MM.1S (cell line): ENCODE measurements around the gene USP12.

Source experiments
- DNase-seq: peaks from one replicate; pipeline ENCODE4 v3.0.0-alpha.2; 2015
- H2AFZ ChIP-seq: fragments of 300-600 bp; sonication (generic); 2 replicates; pipeline ENCODE4 v1.6.0; 2016; ENCODE audit warnings: antibody characterized with exemption, low read length
- H3F3A ChIP-seq: fragments of 300-600 bp; sonication (generic); 2 replicates; pipeline ENCODE4 v1.6.1; 2016; ENCODE audit warnings: mild to moderate bottlenecking, antibody characterized with exemption, low read length, moderate library complexity, mixed read lengths; ENCODE audit not compliant: insufficient read depth
- H3K27ac ChIP-seq: fragments of 300-600 bp; sonication (generic); 2 replicates; pipeline ENCODE4 v1.5.1; 2016; ENCODE audit warnings: mild to moderate bottlenecking, low read length
- H3K27me3 ChIP-seq: fragments of 300-600 bp; sonication (generic); replicated peaks from 2 replicates; pipeline ENCODE4 v1.6.0; 2016; ENCODE audit warnings: low read length; ENCODE audit not compliant: insufficient read depth
- H3K36me3 ChIP-seq: fragments of 300-600 bp; sonication (generic); replicated peaks from 2 replicates; pipeline ENCODE4 v1.6.1; 2016; ENCODE audit warnings: mild to moderate bottlenecking, low read length, mixed read lengths; ENCODE audit not compliant: insufficient read depth
- H3K4me1 ChIP-seq: fragments of 300-600 bp; sonication (generic); 2 replicates; pipeline ENCODE4 v1.6.1; 2016; ENCODE audit warnings: low read length, mixed read lengths
- H3K4me2 ChIP-seq: fragments of 300-600 bp; sonication (generic); 2 replicates; pipeline ENCODE4 v1.6.0; 2016; ENCODE audit warnings: low read depth, low read length
- H3K4me3 ChIP-seq: fragments of 300-600 bp; sonication (generic); 2 replicates; pipeline ENCODE4 v1.5.1; 2016; ENCODE audit warnings: low read length, mixed read lengths
- H3K79me2 ChIP-seq: fragments of 300-600 bp; sonication (generic); 2 replicates; pipeline ENCODE4 v1.6.1; 2016; ENCODE audit warnings: mixed run types, low read length, mixed read lengths
- H3K9ac ChIP-seq: fragments of 300-600 bp; sonication (generic); 2 replicates; pipeline ENCODE4 v1.6.1; 2016; ENCODE audit warnings: low read length, mixed read lengths
- H3K9me2 ChIP-seq: fragments of 300-600 bp; sonication (generic); replicated peaks from 2 replicates; pipeline ENCODE4 v1.6.1; 2016; ENCODE audit warnings: mild to moderate bottlenecking, low read length, mixed read lengths; ENCODE audit not compliant: insufficient read depth
- H3K9me3 ChIP-seq: fragments of 300-600 bp; sonication (generic); replicated peaks from 2 replicates; pipeline ENCODE4 v1.6.1; 2016; ENCODE audit warnings: mild to moderate bottlenecking, low read length, mixed read lengths; ENCODE audit not compliant: insufficient read depth
- H4K20me1 ChIP-seq: fragments of 300-600 bp; sonication (generic); 2 replicates; pipeline ENCODE4 v1.6.1; 2016; ENCODE audit warnings: mild to moderate bottlenecking, low read length, moderate library complexity, mixed read lengths; ENCODE audit not compliant: insufficient read depth
- CTCF ChIP-seq: fragments of 300-600 bp; sonication (generic); IDR thresholded peaks from 2 replicates; pipeline ENCODE4 v1.5.1; 2016; ENCODE audit warnings: antibody characterized with exemption, low read length, mixed read lengths
- EZH2 ChIP-seq: fragments of 300-600 bp; sonication (generic); optimal IDR thresholded peaks from 2 replicates; pipeline ENCODE3; 2017; ENCODE audit warnings: low read depth, mild to moderate bottlenecking, antibody characterized with exemption, low read length, mixed read lengths
- EZH2phosphoT487 ChIP-seq: fragments of 300-600 bp; sonication (generic); IDR thresholded peaks from 2 replicates; pipeline ENCODE4 v1.6.1; 2018; ENCODE audit warnings: antibody characterized with exemption, low read length

The USP12 gene

DNA sequence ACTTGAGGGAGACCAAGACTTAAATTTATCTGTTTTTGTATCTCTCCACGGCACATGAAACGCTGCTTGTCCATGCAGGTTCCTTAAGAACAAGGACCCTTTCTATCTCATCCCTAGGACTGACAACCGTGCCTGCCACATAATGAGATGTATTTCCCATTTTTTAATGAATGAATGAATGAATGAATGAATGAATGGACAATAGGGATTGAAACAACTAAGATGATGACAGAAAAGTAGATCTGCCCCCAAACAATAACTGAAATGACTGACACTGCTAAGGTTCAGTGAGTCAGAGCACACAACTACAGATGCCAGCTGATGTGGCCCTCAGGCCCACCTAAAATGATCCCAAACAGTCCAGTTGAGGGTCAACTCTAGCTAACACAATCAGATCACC, 69.8 kb downstream of the USP12 start:
- H3K4me3 ChIP-seq, result no peak overlapping the region
- no peaks in the 10 kb centered on the region for H3K79me2 ChIP-seq
- H3K9me3 ChIP-seq, result no peaks in the 10 kb centered on the region
- H3K9ac ChIP-seq, result no peak overlapping the region
- H4K20me1 ChIP-seq, result no peaks in the 10 kb centered on the region
- no peaks in the 10 kb centered on the region for H3F3A ChIP-seq
- no peaks in the 10 kb centered on the region for H3K36me3 ChIP-seq
- H3K27me3 ChIP-seq, result no peaks in the 10 kb centered on the region
- no peaks in the 10 kb centered on the region for H3K9me2 ChIP-seq
- TF ChIP-seq EZH2phosphoT487, result no peak
- H3K4me2 ChIP-seq, result no peak overlapping the region
- H2AFZ ChIP-seq, result no peak overlapping the region
- no peak overlapping the region for H3K27ac ChIP-seq
- DNase-seq, result no peak
- H3K4me1 ChIP-seq, result no peaks in the 10 kb centered on the region

GRCh38 chr13:27101289-27101688, 70.3 kb downstream of the USP12 start:
- no peaks in the 10 kb centered on the region for H3F3A ChIP-seq
- H2AFZ ChIP-seq, result no peak overlapping the region
- no peaks in the 10 kb centered on the region for H3K4me1 ChIP-seq
- no peak for DNase-seq
- no peaks in the 10 kb centered on the region for H3K27me3 ChIP-seq
- H3K4me3 ChIP-seq, result no peak overlapping the region
- TF ChIP-seq EZH2, result no peak
- no peak for TF ChIP-seq EZH2phosphoT487
- TF ChIP-seq CTCF, result no peak
- H3K9ac ChIP-seq, result no peak overlapping the region
- H3K27ac ChIP-seq, result no peak overlapping the region
- H3K36me3 ChIP-seq, result no peaks in the 10 kb centered on the region
- H3K4me2 ChIP-seq, result no peak overlapping the region
- no peaks in the 10 kb centered on the region for H3K9me2 ChIP-seq
- no peaks in the 10 kb centered on the region for H3K9me3 ChIP-seq
- no peaks in the 10 kb centered on the region for H4K20me1 ChIP-seq
- H3K79me2 ChIP-seq, result no peaks in the 10 kb centered on the region

GRCh38 chr13:27097691-27098090, 73.9 kb downstream of the USP12 start:
- H3K9me2 ChIP-seq, result no peaks in the 10 kb centered on the region
- no peaks in the 10 kb centered on the region for H3F3A ChIP-seq
- H2AFZ ChIP-seq, result no peak overlapping the region
- no peak overlapping the region for H3K4me2 ChIP-seq
- H3K4me1 ChIP-seq, result no peaks in the 10 kb centered on the region
- no peak overlapping the region for H3K4me3 ChIP-seq
- no peaks in the 10 kb centered on the region for H3K36me3 ChIP-seq
- no peaks in the 10 kb centered on the region for H3K27me3 ChIP-seq
- no peak for TF ChIP-seq EZH2
- TF ChIP-seq EZH2phosphoT487, result no peak
- TF ChIP-seq CTCF, result no peak
- H3K9me3 ChIP-seq, result no peaks in the 10 kb centered on the region
- H3K79me2 ChIP-seq, result no peaks in the 10 kb centered on the region
- DNase-seq, result no peak
- no peaks in the 10 kb centered on the region for H4K20me1 ChIP-seq
- no peak overlapping the region for H3K27ac ChIP-seq
- H3K9ac ChIP-seq, result no peak overlapping the region

DNA sequence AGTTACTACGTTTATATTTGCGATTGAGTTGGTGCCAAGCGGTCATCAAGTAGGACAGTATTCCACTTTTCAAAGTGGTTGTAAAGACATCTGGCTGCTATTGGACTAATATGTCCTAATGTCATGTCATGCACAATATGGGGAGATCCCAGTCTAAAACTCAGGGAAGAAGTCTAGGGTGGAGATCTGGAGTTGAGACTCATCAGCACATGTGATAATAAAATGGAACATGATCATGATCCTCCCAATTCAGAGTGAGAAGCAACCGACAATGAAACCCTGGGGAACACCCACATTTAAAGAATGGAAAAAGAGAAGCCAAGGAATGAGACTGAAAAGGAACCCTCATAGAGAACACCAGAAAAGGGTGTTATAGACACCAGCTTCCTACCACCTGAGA, 80.2 kb downstream of the USP12 start:
- Histone ChIP-seq H3K27ac (no peak overlapping the region), H3K9me2 (no peaks in the 10 kb centered on the region), H3K4me3 (no peak overlapping the region), H3K27me3 (no peaks in the 10 kb centered on the region), H3K9ac (no peak overlapping the region), H3K36me3 (no peaks in the 10 kb centered on the region), H4K20me1 (no peaks in the 10 kb centered on the region), H3K9me3 (no peaks in the 10 kb centered on the region), H3K4me2 (no peak overlapping the region), H3K79me2 (no peaks in the 10 kb centered on the region), H3K4me1 (no peaks in the 10 kb centered on the region), H2AFZ (no peak overlapping the region), H3F3A (no peaks in the 10 kb centered on the region)
- DNase-seq, result no peak
- no peak for TF ChIP-seq EZH2phosphoT487
- TF ChIP-seq CTCF, result no peak
- TF ChIP-seq EZH2, result no peak
